PC-3 (cell line): ENCODE data around the gene CHMP4B. TPM values are rescaled to one million over a fixed set of nuclear protein-coding genes. Genes with fewer than 3 reads are reported as not detected.

Experiments
- ATAC-seq: fragments of 200-7000 bp; cut with Tn5 transposase; 2 replicates; pipeline ENCODE4 v1.9.1; 2020; ENCODE audit warnings: mild to moderate bottlenecking, moderate library complexity
- BruUV-seq: library from RNA; stranded (reverse); fragments of 400-500 nt; replicated peaks from 2 replicates; lab custom pipeline; 2021; lab: Mats Ljungman, UMichigan
- CTCF ChIA-PET: fragments of 300-600 bp; sonication (Branson Sonifier 250); formaldehyde crosslinking; loops from one replicate; lab custom pipeline; 2022; ENCODE audit warnings: antibody characterized with exemption; lab: Charles Lee
- POLR2A ChIA-PET: fragments of 300-600 bp; sonication (Branson Sonifier 250); formaldehyde crosslinking; loops from one replicate; lab custom pipeline; 2022; ENCODE audit warnings: antibody characterized with exemption; ENCODE audit not compliant: unreplicated experiment; lab: Charles Lee
- DNase-seq: peaks from one replicate; pipeline ENCODE4 v3.0.0-alpha.2; 2015
- H2AFZ ChIP-seq: fragments of 300-600 bp; sonication (generic); 2 replicates; pipeline ENCODE4 v1.6.0; 2016; ENCODE audit warnings: antibody characterized with exemption, low read length
- H3F3A ChIP-seq: fragments of 300-600 bp; sonication (generic); one replicate; pipeline ENCODE4 v1.6.0; 2017; ENCODE audit warnings: antibody characterized with exemption, low read length, control low read depth, mild to moderate bottlenecking; ENCODE audit not compliant: unreplicated experiment
- H3K27ac ChIP-seq: fragments of 300-600 bp; sonication (generic); 2 replicates; pipeline ENCODE4 v1.5.1; 2016; ENCODE audit warnings: mild to moderate bottlenecking, low read length
- H3K27me3 ChIP-seq: fragments of 300-600 bp; sonication (generic); 2 replicates; pipeline ENCODE4 v1.6.1; 2016; ENCODE audit warnings: low read length, mixed read lengths
- H3K36me3 ChIP-seq: fragments of 300-600 bp; sonication (generic); 2 replicates; pipeline ENCODE4 v1.6.1; 2016; ENCODE audit warnings: low read depth, mixed run types, low read length, mixed read lengths
- H3K4me1 ChIP-seq: fragments of 300-600 bp; sonication (generic); 2 replicates; pipeline ENCODE4 v1.5.1; 2016; ENCODE audit warnings: low read length; ENCODE audit not compliant: insufficient read depth
- H3K4me2 ChIP-seq: fragments of 300-600 bp; sonication (generic); 2 replicates; pipeline ENCODE4 v1.6.0; 2016; ENCODE audit warnings: low read length
- H3K4me3 ChIP-seq: fragments of 300-600 bp; sonication (generic); 2 replicates; pipeline ENCODE4 v1.5.1; 2016; ENCODE audit warnings: mild to moderate bottlenecking, low read length, mixed read lengths
- H3K79me2 ChIP-seq: fragments of 300-600 bp; sonication (generic); 2 replicates; pipeline ENCODE4 v1.6.1; 2017; ENCODE audit warnings: low read length, mixed read lengths
- H3K9ac ChIP-seq: fragments of 300-600 bp; sonication (generic); 2 replicates; pipeline ENCODE4 v1.6.0; 2016; ENCODE audit warnings: mild to moderate bottlenecking, low read length
- H3K9me2 ChIP-seq: fragments of 300-600 bp; sonication (generic); replicated peaks from 2 replicates; pipeline ENCODE4 v1.6.1; 2016; ENCODE audit warnings: mixed run types, low read length, mixed read lengths
- H3K9me3 ChIP-seq: fragments of 300-600 bp; sonication (generic); 2 replicates; pipeline ENCODE4 v1.6.1; 2016; ENCODE audit warnings: low read length, mixed read lengths
- H4K20me1 ChIP-seq: fragments of 300-600 bp; sonication (generic); 2 replicates; pipeline ENCODE4 v1.6.1; 2016; ENCODE audit warnings: low read length, mixed read lengths
- EZH2 ChIP-seq: fragments of 300-600 bp; sonication (generic); IDR thresholded peaks from one replicate; pipeline ENCODE4 v1.6.1; 2017; ENCODE audit warnings: antibody characterized with exemption, mild to moderate bottlenecking, low read length; ENCODE audit not compliant: unreplicated experiment
- EZH2phosphoT487 ChIP-seq: fragments of 300-600 bp; sonication (generic); IDR thresholded peaks from 2 replicates; pipeline ENCODE4 v1.6.1; 2018; ENCODE audit warnings: mild to moderate bottlenecking, antibody characterized with exemption, low read length, borderline replicate concordance
- intact Hi-C: fragments of 100-400 bp; cut with micrococcal nuclease; formaldehyde crosslinking; loops from 2 replicates; pipeline ENCODE4 v1.9.0; 2023
- total RNA-seq: library from RNA; depleted of rRNA; stranded (reverse); fragments of >200 nt; gene quantifications from 2 replicates; pipeline ENCODE4 v1.2.3, GENCODE V29; 2014
- TF ChIP-seq, protein P1 (sequence below): fragments of 300-600 bp; sonication (generic); conservative IDR thresholded peaks from 2 replicates; pipeline ENCODE4 v1.5.1; 2017; ENCODE audit warnings: antibody characterized with exemption, low read depth, mild to moderate bottlenecking, low read length

The CHMP4B gene
- total RNA-seq, 1 experiment from 2014 or later, result 68.8 TPM

DNA sequence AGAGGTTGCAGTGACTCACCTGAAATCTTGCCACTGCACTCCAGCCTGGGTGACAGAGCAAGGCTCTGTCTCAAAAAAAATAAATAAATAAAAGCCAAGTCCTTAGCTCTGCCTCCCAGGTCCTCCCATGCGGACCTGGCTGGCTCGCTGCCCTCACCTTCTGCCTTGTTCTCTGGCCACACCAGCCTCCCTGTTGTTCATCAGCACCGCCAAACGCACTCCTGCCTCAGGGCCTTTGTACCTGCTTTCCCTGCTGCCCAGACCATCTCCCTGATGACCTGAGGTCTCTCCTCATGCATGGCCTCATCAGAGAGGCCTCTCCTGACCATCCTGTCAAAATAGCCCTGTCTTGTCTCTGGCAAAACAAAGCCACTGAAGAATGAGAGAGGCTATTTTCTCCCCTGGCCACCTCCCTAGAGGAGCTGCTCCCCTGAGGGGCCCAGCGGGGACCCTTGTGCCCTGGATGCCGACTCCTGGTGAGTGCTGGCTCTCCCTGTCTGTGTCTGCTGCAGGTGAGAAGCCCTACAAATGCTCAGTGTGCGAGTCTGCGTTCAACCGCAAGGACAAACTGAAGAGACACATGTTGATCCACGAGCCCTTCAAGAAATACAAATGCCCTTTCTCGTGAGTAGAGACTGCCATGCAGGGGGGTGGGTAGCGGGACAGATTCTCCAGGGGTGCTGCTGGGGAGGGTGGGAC is 22.6 kb upstream of the CHMP4B start:
- Histone ChIP-seq H3F3A (no peaks in the 10 kb centered on the region), H3K9me2 (no peaks in the 10 kb centered on the region), H3K4me2 (peak overlapping the region; percentile 81; the same call in 1 of the 2 replicates), H4K20me1 (no peaks in the 10 kb centered on the region), H3K4me3 (no peak overlapping the region), H2AFZ (no peak overlapping the region), H3K9ac (peak overlapping the region; percentile 62; the same call in 1 of the 2 replicates), H3K27me3 (no peaks in the 10 kb centered on the region), H3K27ac (peak overlapping the region; percentile 90), H3K36me3 (no peaks in the 10 kb centered on the region), H3K79me2 (no peaks in the 10 kb centered on the region), H3K4me1 (peaks cover 38% of the 10 kb centered on the region), H3K9me3 (no peaks in the 10 kb centered on the region)
- DNase-seq (peak; percentile 70), ATAC-seq (no peak)
- POLR2A ChIA-PET, result no interaction called here
- CTCF ChIA-PET, result interaction anchor here (0.6 kb wide), 1 partner anchor 42 kb away, joined by 3 read pairs; no protein-coding TSS in a partner anchor
- TF ChIP-seq EZH2 (no peak), EZH2phosphoT487 (no peak)
- TF ChIP-seq, protein P1, sequence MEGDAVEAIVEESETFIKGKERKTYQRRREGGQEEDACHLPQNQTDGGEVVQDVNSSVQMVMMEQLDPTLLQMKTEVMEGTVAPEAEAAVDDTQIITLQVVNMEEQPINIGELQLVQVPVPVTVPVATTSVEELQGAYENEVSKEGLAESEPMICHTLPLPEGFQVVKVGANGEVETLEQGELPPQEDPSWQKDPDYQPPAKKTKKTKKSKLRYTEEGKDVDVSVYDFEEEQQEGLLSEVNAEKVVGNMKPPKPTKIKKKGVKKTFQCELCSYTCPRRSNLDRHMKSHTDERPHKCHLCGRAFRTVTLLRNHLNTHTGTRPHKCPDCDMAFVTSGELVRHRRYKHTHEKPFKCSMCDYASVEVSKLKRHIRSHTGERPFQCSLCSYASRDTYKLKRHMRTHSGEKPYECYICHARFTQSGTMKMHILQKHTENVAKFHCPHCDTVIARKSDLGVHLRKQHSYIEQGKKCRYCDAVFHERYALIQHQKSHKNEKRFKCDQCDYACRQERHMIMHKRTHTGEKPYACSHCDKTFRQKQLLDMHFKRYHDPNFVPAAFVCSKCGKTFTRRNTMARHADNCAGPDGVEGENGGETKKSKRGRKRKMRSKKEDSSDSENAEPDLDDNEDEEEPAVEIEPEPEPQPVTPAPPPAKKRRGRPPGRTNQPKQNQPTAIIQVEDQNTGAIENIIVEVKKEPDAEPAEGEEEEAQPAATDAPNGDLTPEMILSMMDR, result no peak
- no TSS peak for BruUV-seq
- intact Hi-C loops, result loop anchor here (1.0 to 10.0 kb wide), 3 partner anchors 23 to 104 kb away; partner anchors contain the start of genes CHMP4B, E2F1 and ZNF341

DNA sequence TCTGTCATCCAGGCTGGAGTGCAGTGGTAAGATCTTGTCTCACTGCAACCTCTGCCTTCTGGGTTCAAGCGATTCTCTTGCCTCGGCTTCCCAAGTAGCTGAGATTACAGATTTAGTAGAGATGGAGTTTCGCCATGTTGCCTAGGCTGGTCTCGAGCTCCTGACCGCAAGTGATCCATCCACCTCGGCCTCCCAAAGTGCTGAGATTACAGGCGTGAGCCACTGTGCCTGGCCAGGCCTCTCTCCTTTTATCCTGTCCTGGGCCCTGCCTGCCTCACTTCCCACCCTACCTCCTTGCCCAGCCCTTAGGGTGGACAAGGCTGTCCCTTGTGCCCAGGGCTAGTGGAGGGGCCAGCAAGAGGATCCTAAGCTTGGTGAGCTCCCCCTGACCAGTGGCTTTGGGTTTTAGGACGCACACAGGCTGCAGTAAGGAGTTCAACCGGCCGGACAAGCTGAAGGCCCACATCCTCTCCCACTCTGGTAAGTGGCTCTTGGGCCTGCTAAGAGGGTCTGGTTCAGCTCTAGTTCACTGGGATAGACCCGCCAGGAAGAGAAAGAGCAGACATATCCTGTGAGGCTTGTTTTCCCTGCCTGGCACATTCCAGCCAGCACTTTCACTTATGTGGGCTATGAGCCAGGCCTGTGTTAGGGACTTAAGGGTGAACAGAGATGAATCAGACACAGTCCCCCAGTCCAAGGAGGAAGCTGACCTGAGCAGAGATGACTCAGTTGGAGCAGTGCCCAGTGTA is 21.9 kb upstream of the CHMP4B start:
- TF ChIP-seq, protein P1, result no peak
- no peak for TF ChIP-seq EZH2
- no peak for TF ChIP-seq EZH2phosphoT487
- no peaks in the 10 kb centered on the region for H3F3A ChIP-seq
- ATAC-seq, result peak; percentile 88
- no peaks in the 10 kb centered on the region for H3K36me3 ChIP-seq
- H3K4me1 ChIP-seq, result peaks cover 41% of the 10 kb centered on the region
- H2AFZ ChIP-seq, result peak overlapping the region; percentile 63
- H4K20me1 ChIP-seq, result no peaks in the 10 kb centered on the region
- peak overlapping the region; percentile 44; the same call in 1 of the 2 replicates for H3K4me3 ChIP-seq
- H3K4me2 ChIP-seq, result peak overlapping the region; percentile 81
- ChIA-PET CTCF (interaction anchor here (0.6 to 1.1 kb wide), 2 partner anchors 43 to 57 kb away, joined by 3 to 4 read pairs; partner anchors contain the start of gene ZNF341), POLR2A (interaction anchor here (1.3 kb wide), 1 partner anchor 204 kb away, joined by 3 read pairs; no protein-coding TSS in a partner anchor)
- H3K9me2 ChIP-seq, result no peaks in the 10 kb centered on the region
- H3K9me3 ChIP-seq, result no peaks in the 10 kb centered on the region
- peak; percentile 100 for DNase-seq
- H3K9ac ChIP-seq, result peak overlapping the region; percentile 62
- H3K79me2 ChIP-seq, result no peaks in the 10 kb centered on the region
- BruUV-seq, result TSS peak; percentile 71
- intact Hi-C loops, result loop anchor here (1.0 to 10.0 kb wide), 3 partner anchors 22 to 104 kb away; partner anchors contain the start of genes CHMP4B, E2F1 and ZNF341
- peak overlapping the region; percentile 90 for H3K27ac ChIP-seq
- H3K27me3 ChIP-seq, result no peaks in the 10 kb centered on the region
